ENCODE results near the gene TMEM140. TPM values are rescaled to one million over a fixed set of nuclear protein-coding genes. Genes with fewer than 3 reads are reported as not detected.

TMEM140 gene
- total and polyA plus RNA-seq, 9 of the 15 experiments (the other 6 are each of a cell fraction or from before 2014, with no cell fraction given): 0.03 to 0.82 (median 0.23) TPM

GRCh38 chr7:135147899-135148721 lies at the start of gene TMEM140 (continued):
- TF ChIP-seq MGA (IDR thresholded peaks at IDR 0.05): peak; percentile 16
- TF ChIP-seq ZZZ3 (IDR thresholded peaks at IDR 0.05): no peak
- TF ChIP-seq POLR3A (IDR thresholded peaks at IDR 0.05; ENCODE audit: borderline replicate concordance, extremely low read depth, insufficient read depth, insufficient read length): no peak
- peak; percentile 79; the same call in 1 of the 2 replicates for TF ChIP-seq ZNF766 (CRISPR knock-in tag; conservative IDR thresholded peaks at IDR 0.05)
- no peak for TF ChIP-seq TAL1 (IDR thresholded peaks at IDR 0.05)
- no peak for TF ChIP-seq CBX2 (IDR thresholded peaks at IDR 0.05; ENCODE audit: insufficient read depth, low read length, poor library complexity, severe bottlenecking)
- TF ChIP-seq XRCC3 (IDR thresholded peaks at IDR 0.05): no peak
- TF ChIP-seq ZNF75A (CRISPR knock-in tag; IDR thresholded peaks at IDR 0.05): no peak
- no peak for TF ChIP-seq HDAC8 (tag; IDR thresholded peaks at IDR 0.05)
- peak; percentile 60 for TF ChIP-seq FOSL1 (tag; conservative IDR thresholded peaks at IDR 0.05)
- TF ChIP-seq TRIM24 (IDR thresholded peaks at IDR 0.05): no peak; a peak in 1 of 4 replicates
- TF ChIP-seq ARID3B (CRISPR knock-in tag; IDR thresholded peaks at IDR 0.05; ENCODE audit: borderline replicate concordance): no peak
- no peak for TF ChIP-seq RBM15 (IDR thresholded peaks at IDR 0.05; ENCODE audit: insufficient read depth, low read length)
- TF ChIP-seq HOXB6 (CRISPR knock-in tag; IDR thresholded peaks at IDR 0.05; ENCODE audit: borderline replicate concordance): peak; percentile 78; the same call in 1 of the 2 replicates

Data from K562 (cell line).